Forelimb muscle (tissue), 1 donor: ENCODE data around the gene PTGFRN. TPM values are rescaled to one million over a fixed set of nuclear protein-coding genes. Genes with fewer than 3 reads are reported as not detected.
"Not testable (repeated sequence)": the region's sequence is repeated elsewhere in the genome, so short reads cannot be mapped to it uniquely, and the experiment has no call there.

Experiments used
- DNase-seq: peaks from one replicate; pipeline ENCODE4 v3.0.0-alpha.2; 2013; ENCODE audit warnings: low read depth
- polyA plus RNA-seq: library from polyadenylated mRNA; unstranded; fragments of 120-200 nt; gene quantifications from one replicate; pipeline ENCODE4 v1.2.1, GENCODE V29; 2013; ENCODE audit not compliant: insufficient read length

The PTGFRN gene
- polyA plus RNA-seq, 1 donor = 99.9 TPM

GRCh38 chr1:116971258-116971860 lies 61.6 kb downstream of the PTGFRN start:
- DNase-seq = no peak

- no peak for DNase-seq
These were observed 62.4 kb downstream of the PTGFRN start for GRCh38 chr1:116971965-116972673.

- DNase-seq = no peak
These were observed 62.9 kb downstream of the PTGFRN start for GRCh38 chr1:116972674-116973030.

GRCh38 chr1:116980309-116980708 lies 70.6 kb downstream of the PTGFRN start:
- not testable (repeated sequence) for DNase-seq

GRCh38 chr1:116981521-116982037 lies 71.9 kb downstream of the PTGFRN start:
- no peak for DNase-seq

GRCh38 chr1:116982319-116983004 lies 72.7 kb downstream of the PTGFRN start:
- DNase-seq = no peak

- DNase-seq = no peak
These were observed 73.4 kb downstream of the PTGFRN start for GRCh38 chr1:116983112-116983511.

- DNase-seq = no peak
These were observed 74.0 kb downstream of the PTGFRN start for GRCh38 chr1:116983678-116984077.

GRCh38 chr1:116984406-116985160 lies 74.9 kb downstream of the PTGFRN start:
- no peak for DNase-seq

- no peak for DNase-seq
These were observed 76.9 kb downstream of the PTGFRN start for GRCh38 chr1:116986421-116987255.

- no peak for DNase-seq
These were observed 77.5 kb downstream of the PTGFRN start for GRCh38 chr1:116987256-116987555.

- no peak for DNase-seq
These were observed 78.5 kb downstream of the PTGFRN start for GRCh38 chr1:116988248-116988647.

GRCh38 chr1:116988908-116989307 lies 79.2 kb downstream of the PTGFRN start:
- no peak for DNase-seq

GRCh38 chr1:116989835-116990234 lies 80.1 kb downstream of the PTGFRN start:
- DNase-seq = peak; percentile 62

GRCh38 chr1:116990612-116991151 lies 81.0 kb downstream of the PTGFRN start:
- peak; percentile 66 for DNase-seq

GRCh38 chr1:116991171-116991845 lies 81.6 kb downstream of the PTGFRN start:
- DNase-seq = no peak

GRCh38 chr1:116991918-116992317 lies 82.2 kb downstream of the PTGFRN start:
- no peak for DNase-seq

GRCh38 chr1:116993286-116993685 lies 83.6 kb downstream of the PTGFRN start:
- no peak for DNase-seq

GRCh38 chr1:116994411-116994810 lies 84.7 kb downstream of the PTGFRN start:
- DNase-seq = no peak

GRCh38 chr1:116997066-116997465 lies 87.3 kb downstream of the PTGFRN start:
- no peak for DNase-seq
